ENCODE results near the gene MGST3. TPM values are rescaled to one million over a fixed set of nuclear protein-coding genes. Genes with fewer than 3 reads are reported as not detected.

MGST3 gene
- total RNA-seq, 2 donors from 2014 or later, result 56.7 to 70.0 TPM

DNA sequence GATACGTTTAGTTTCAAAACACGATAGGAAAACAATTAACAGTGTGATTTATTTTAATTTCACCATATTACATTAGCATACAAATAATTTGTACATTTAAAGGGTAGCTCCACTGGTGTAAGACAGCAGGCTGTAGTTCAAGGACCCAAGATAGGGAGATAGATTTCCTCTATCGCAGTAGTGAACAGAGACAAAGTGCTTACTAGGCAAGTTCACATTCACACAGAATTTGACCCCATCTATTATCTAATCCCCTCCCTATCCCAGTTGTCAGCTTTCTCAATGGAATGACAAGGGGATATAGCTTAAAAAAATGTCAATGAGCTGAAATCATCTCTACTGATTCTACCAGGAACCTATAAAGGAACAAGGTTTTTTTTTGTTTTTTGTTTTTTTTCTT, 31.2 kb downstream of the MGST3 start:
- no peak for TF ChIP-seq POLR2A (IDR thresholded peaks at IDR 0.05)
- TF ChIP-seq, protein P1, sequence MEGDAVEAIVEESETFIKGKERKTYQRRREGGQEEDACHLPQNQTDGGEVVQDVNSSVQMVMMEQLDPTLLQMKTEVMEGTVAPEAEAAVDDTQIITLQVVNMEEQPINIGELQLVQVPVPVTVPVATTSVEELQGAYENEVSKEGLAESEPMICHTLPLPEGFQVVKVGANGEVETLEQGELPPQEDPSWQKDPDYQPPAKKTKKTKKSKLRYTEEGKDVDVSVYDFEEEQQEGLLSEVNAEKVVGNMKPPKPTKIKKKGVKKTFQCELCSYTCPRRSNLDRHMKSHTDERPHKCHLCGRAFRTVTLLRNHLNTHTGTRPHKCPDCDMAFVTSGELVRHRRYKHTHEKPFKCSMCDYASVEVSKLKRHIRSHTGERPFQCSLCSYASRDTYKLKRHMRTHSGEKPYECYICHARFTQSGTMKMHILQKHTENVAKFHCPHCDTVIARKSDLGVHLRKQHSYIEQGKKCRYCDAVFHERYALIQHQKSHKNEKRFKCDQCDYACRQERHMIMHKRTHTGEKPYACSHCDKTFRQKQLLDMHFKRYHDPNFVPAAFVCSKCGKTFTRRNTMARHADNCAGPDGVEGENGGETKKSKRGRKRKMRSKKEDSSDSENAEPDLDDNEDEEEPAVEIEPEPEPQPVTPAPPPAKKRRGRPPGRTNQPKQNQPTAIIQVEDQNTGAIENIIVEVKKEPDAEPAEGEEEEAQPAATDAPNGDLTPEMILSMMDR (IDR thresholded peaks at IDR 0.05), result no peak
- H3K4me3 ChIP-seq, result no peak overlapping the region
- DNase-seq (no peak), ATAC-seq (no peak)
- H3K9me3 ChIP-seq, result no peaks in the 10 kb centered on the region
- intact Hi-C loops (cut with DNase I), result no loop called here
- H3K36me3 ChIP-seq (replicated peaks in 1 of 2; ENCODE audit: insufficient read depth in 1 of 2, low read depth in 2 of 2), result peaks cover 0 to 15% of the 10 kb centered on the region in 2 donors
- WGBS, 2 donors, result 70 to 73% methylated on average over 3 of the region's 3 CpGs
- H3K27me3 ChIP-seq, result no peaks in the 10 kb centered on the region
- H3K27ac ChIP-seq, result no peak overlapping the region
- H3K4me1 ChIP-seq, result no peaks in the 10 kb centered on the region

DNA sequence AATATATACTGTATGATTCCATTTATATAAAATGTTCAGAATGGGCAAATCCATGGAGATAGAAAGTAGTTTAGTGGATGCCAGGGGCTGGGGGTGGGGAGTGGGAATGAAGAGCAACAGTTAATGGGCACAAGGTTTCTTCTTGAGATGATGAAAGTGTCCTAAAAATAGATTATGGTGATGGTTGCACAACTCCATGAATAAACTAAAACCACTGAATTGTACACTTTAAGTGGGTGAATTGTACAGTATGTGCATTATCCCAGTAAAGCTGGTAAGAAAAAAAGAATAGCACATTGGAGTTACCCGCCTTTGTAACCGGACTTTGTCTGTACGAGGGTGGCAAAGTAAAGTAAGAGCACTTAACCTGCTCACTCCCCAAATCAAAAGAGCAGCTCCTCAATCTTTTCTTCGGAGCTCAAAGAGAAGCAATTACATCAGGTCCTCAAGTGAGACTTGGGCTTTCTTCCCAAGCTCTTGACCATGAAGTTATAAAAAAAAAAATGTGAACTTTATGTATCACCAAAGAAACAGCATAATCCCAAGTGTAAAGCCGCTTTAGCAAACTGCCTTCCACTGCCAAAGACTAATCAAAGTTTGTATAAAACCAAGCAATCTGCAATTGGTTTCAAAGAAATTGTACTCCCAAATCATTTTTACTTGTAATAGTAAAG, 35.3 kb downstream of the MGST3 start:
- TF ChIP-seq, protein P1 (IDR thresholded peaks at IDR 0.05), result no peak
- no peak for TF ChIP-seq POLR2A (IDR thresholded peaks at IDR 0.05)
- H3K27ac ChIP-seq, result no peak overlapping the region
- intact Hi-C loops (cut with DNase I), result no loop called here

DNA sequence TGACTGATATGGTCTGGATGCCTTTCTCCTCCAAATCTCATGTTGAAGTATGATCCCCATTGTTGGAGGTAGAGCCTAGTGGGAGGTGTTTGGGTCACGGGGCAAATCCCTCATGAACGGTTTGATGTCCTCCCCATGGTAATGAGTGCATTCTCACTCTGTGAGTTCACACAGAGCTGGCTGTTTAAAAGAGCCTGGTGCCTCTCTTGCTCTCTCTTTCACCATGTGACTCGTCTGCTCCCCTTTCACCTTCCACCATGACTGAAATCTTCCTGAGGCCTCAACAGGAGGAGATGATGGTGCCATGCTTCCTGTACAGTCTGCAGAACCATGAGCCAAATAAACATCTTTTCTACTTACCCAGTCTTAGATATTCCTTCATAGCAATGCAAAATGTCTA, 37.1 kb downstream of the MGST3 start:
- Histone ChIP-seq H3K27ac (no peak overlapping the region), H3K9me3 (no peaks in the 10 kb centered on the region), H3K4me3 (no peak overlapping the region), H3K4me1 (no peaks in the 10 kb centered on the region), H3K36me3 (replicated peaks in 1 of 2; ENCODE audit: insufficient read depth in 1 of 2, low read depth in 2 of 2) (peaks cover 0 to 19% of the 10 kb centered on the region in 2 donors), H3K27me3 (no peaks in the 10 kb centered on the region)
- DNase-seq (no peak), ATAC-seq (no peak)
- TF ChIP-seq POLR2A (IDR thresholded peaks at IDR 0.05), result no peak
- TF ChIP-seq, protein P1 (IDR thresholded peaks at IDR 0.05), result no peak
- intact Hi-C loops (cut with DNase I), result no loop called here
- WGBS, 2 donors, result 91 to 92% methylated on average over 3 of the region's 3 CpGs

More for the DNA sequence above, 35.3 kb downstream of the MGST3 start:
- DNase-seq, result no peak
- Histone ChIP-seq H3K36me3 (replicated peaks in 1 of 2; ENCODE audit: insufficient read depth in 1 of 2, low read depth in 2 of 2) (peaks cover 0 to 23% of the 10 kb centered on the region in 2 donors), H3K9me3 (no peaks in the 10 kb centered on the region), H3K4me3 (no peak overlapping the region), H3K4me1 (no peaks in the 10 kb centered on the region), H3K27me3 (no peaks in the 10 kb centered on the region)
- 71 to 84% methylated on average over 5 of the region's 5 CpGs for WGBS, 2 donors
- no peak for ATAC-seq

DNA sequence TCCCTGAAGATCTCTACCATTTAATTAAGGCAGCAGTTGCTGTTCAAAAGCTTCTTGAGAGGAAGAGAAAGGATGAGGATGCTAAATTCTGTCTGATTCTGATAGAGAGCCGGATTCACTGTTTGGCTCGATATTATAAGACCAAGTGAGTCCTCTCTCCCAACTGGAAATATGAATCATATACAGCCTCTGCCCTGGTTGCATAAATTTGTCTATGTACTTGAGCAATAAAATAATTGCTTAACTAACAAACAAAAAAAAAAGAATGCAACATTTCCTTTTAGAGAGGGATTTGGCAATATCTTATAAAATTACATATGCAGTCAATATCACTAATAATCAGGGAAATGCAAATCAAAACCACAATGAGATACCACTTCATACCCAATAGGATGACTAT, 40.5 kb downstream of the MGST3 start:
- DNase-seq (no peak), ATAC-seq (no peak)
- Histone ChIP-seq H3K4me1 (no peaks in the 10 kb centered on the region), H3K36me3 (replicated peaks in 1 of 2; ENCODE audit: insufficient read depth in 1 of 2, low read depth in 2 of 2) (peaks cover 0 to 11% of the 10 kb centered on the region in 2 donors), H3K27me3 (no peaks in the 10 kb centered on the region), H3K4me3 (no peak overlapping the region), H3K9me3 (no peaks in the 10 kb centered on the region), H3K27ac (no peak overlapping the region)
- intact Hi-C loops (cut with DNase I), result no loop called here
- 50 to 98% methylated on average over 2 of the region's 2 CpGs for WGBS, 2 donors
- TF ChIP-seq, protein P1 (IDR thresholded peaks at IDR 0.05), result no peak
- no peak for TF ChIP-seq POLR2A (IDR thresholded peaks at IDR 0.05)

DNA sequence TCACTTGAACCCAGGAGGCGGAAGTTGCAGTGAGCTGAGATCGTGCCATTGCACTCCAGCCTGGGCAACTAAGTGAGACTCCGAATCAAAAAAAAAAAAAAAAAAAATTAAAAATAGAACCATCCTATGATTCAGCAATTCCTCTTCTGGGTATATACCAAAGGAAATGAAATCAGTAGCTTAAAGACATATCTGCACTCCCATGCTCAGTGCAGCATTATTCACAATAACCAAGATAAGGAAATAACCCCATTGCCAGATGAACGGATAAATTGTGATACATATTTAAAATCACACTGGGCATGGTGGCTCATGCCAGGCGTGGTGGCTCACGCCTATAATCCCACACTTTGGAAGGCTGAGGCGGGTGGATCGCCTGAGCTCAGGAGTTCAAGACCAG, 43.6 kb downstream of the MGST3 start:
- no peak for DNase-seq
- TF ChIP-seq POLR2A (IDR thresholded peaks at IDR 0.05), result no peak
- TF ChIP-seq, protein P1 (IDR thresholded peaks at IDR 0.05), result no peak
- no peaks in the 10 kb centered on the region for H3K9me3 ChIP-seq
- no peaks in the 10 kb centered on the region for H3K4me1 ChIP-seq
- ATAC-seq, result no peak
- H3K36me3 ChIP-seq (replicated peaks in 1 of 2; ENCODE audit: insufficient read depth in 1 of 2, low read depth in 2 of 2), result peaks cover 0 to 9% of the 10 kb centered on the region in 2 donors
- no peak overlapping the region for H3K27ac ChIP-seq
- intact Hi-C loops (cut with DNase I), result no loop called here
- no peak overlapping the region for H3K4me3 ChIP-seq
- H3K27me3 ChIP-seq, result no peaks in the 10 kb centered on the region
- WGBS, 2 donors, result 87 to 89% methylated on average over 8 of the region's 8 CpGs

Data from body of pancreas (tissue), 4 donors.